Measurements from ENCODE around the gene LRIG2.
A peak's percentile ranks its signal among the peaks of the same experiment; 100 is the strongest.
"Not testable (repeated sequence)": the region's sequence is repeated elsewhere in the genome, so short reads cannot be mapped to it uniquely, and the experiment has no call there.

The LRIG2 gene

DNA sequence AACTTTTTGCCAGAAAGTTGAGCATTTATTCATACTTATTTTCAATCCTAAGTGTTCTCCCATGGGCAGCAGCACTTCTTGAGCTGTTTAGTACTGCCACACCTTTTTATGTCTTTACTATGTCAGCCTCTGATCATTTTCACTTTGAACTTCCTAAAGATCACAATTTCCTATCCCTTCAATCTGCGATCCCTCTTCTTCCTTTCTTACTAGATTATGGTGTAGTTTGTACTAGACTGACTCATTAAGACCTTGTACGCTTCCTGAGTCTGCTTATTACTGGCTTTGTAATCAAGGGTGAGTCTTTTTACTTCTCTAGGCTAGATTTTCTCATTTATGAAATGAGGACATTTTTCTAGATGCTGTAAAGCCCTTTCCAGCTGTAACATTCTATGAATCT, 55.1 kb downstream of the LRIG2 start:
- DNase-seq, result no peak

GRCh38 chr1:113129529-113130185, 56.7 kb downstream of the LRIG2 start:
- no peak for DNase-seq

GRCh38 chr1:113133038-113133437, 60.0 kb downstream of the LRIG2 start:
- DNase-seq, result peak; percentile 58

GRCh38 chr1:113133759-113134158, 60.8 kb downstream of the LRIG2 start:
- no peak for DNase-seq

- no peak for DNase-seq
These were observed 62.5 kb downstream of the LRIG2 start for GRCh38 chr1:113135460-113135859.

DNA sequence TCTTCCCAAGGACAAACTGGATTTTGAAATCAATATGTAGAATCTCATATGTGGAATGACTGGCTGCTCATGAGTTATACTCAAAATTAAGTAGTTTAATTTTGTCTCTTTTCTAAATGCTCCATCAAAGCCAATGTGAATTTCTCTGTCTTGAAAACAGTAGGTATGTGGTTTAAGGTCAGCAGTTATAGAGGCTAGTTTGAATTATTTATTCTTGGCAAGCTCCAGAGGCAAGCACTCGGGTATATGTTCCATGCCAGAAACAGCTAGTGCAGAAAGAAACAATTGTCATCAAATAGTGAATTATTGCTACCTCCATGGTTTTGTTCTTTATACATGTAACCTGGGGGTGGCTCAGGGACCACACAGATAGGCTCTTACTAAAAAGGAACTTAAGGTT, 63.5 kb downstream of the LRIG2 start:
- DNase-seq, result no peak

GRCh38 chr1:113137563-113137962, 64.6 kb downstream of the LRIG2 start:
- no peak for DNase-seq

DNA sequence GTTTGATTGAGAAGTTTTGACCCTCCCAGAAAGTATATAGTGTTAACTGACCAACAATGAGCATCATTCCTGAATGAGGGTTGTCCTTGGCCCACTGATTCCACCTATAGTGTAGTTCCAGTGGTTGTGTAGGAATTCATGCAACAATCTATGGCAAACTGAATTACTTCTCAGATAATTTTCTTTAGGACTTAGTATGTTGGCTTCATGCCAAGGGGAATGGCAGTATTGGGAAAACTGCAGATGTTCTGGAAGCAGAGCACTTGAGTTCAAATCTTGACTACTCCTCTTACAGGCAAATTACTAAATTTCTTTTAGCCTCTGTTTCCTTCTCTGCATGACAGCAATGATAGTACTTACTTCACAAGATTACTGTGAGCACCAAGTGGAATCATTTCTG, 65.8 kb downstream of the LRIG2 start:
- no peak for DNase-seq

DNA sequence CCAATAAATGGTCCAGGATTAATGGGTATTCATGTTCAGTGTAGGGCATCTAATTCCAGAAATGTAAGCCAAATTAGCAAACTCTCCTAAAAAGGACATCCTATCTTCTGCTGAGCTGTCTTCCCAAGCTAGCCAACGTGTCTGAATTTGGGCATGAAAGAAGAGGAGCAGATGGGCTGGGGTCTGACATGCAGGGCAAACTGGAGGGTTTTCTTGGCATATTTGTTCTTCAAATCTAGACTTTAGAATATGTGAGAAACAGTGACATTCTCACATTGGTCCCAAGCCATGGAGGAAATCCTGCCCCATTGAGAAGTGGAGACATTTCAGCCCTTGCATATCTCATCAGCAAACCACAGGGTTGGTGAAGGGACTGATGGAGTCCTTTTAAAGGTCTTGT, 67.2 kb downstream of the LRIG2 start:
- DNase-seq, result no peak

DNA sequence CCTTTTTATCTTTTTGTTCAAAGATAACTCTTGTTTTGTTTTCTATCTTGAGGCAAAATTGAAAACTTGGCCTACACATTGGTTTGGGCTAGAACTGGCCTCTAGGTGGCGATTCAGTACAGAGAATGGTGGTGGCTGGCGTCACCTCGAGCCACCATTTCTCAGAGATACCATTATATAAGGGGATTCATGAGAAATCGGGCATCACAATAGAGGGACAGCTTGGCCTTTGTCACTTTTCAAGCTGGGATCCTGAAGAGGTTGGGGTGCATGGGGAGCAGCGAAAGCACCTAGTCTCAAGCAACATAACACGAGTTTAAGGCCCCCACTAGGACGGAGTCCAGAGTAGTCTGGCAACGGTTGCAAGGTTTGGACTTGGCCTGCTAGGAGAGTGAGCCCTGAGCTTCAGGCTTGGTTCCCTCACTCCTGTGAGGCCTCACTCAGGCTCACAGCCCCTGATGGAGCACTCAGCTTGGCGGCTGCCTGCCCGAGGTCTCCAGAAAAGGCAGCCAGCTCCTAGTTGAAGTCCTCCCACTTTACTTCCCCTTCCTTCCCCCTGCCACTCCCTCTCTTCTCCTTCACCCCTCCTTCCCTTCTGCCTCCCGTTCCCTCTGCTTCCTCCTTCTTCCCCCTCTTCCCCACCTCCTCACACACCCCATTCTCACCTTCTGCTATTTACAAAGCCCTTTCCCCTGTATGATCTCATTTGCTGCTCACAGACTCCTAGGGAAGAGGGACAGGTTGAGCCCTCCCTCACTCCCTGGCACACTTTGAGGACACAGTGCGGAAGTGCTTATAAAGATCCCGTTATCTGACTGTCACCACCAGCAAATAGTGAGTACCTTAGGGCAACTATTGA, 67.8 kb downstream of the LRIG2 start:
- peak; percentile 68 for DNase-seq

DNA sequence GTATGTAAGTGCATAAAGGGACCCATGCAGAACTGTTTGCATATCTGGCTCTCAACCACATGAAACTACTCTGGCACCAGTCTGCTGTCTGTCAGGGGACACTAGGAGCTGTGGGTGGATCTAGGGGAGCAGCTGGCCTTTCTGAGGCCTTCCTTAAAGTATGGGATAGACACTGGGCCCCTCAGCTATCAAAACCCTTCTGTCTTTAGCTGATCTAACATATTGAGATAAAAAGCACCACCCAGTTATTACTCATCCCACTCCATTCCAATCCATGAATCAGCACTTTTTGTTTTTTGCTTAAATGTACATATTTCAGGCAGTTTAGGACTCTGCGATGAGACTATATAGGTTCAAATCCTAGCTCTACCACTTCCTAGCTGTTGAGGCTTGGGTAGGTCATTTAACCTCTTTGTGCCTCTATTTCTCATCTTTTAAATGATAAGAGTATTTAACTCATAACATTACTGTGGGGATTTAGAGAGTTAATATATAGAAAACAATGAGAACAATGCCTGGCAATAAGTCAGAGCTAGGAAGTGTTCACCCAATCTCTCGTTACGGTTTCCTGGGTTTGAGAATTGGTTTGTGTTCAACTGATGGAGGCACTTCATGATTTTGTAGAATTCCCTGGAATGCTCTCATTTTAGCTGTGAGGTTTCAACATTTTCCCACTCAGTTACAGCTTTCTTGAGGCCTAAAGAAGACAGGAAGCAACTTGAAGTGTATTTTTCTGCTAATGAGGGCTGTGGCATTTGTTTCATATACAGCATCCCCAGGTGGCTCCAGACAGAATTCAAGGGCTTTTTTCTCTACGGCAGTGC, 68.9 kb downstream of the LRIG2 start:
- no peak for DNase-seq

GRCh38 chr1:113142791-113143190, 69.8 kb downstream of the LRIG2 start:
- no peak for DNase-seq

GRCh38 chr1:113146242-113147072, 73.5 kb downstream of the LRIG2 start:
- peak; percentile 23 for DNase-seq

- DNase-seq, result no peak
These were observed 74.2 kb downstream of the LRIG2 start for GRCh38 chr1:113147073-113147625.

GRCh38 chr1:113147826-113148225, 74.8 kb downstream of the LRIG2 start:
- DNase-seq, result no peak

- DNase-seq, result not testable (repeated sequence)
These were observed 77.5 kb downstream of the LRIG2 start for GRCh38 chr1:113150494-113150893.

DNA sequence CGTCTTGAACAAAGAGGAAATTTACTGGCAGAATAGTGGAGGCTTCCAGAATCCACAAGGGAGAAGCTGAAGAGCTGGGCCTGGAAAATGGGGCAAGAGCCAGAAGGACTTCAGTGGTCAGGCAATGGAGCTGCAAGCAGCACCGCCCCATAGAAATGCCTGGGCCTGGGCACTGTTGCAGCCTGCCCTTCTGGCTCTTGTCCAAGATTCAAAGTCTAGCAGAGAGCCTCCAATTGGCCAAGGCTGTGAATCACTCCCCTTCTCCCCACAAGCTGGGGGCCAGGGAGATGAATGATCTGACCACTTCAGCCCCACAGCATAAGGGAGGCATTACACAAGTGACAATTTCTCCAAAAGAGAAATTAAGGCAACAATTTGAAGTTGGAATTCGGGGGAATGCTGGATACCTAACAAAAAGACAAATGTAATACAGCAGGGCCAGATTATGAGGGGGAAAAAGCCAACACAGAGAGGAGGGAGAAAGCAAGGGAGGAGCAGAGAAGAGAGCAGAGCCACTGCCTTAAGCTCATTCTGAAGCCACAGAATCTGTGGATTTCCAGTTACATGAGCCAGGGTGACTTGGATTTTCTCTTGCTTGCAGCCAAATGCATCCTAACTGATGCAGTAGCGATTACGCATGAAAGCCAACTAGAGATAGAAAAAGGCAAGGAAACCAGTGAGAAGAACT, 80.3 kb downstream of the LRIG2 start:
- no peak for DNase-seq

DNA sequence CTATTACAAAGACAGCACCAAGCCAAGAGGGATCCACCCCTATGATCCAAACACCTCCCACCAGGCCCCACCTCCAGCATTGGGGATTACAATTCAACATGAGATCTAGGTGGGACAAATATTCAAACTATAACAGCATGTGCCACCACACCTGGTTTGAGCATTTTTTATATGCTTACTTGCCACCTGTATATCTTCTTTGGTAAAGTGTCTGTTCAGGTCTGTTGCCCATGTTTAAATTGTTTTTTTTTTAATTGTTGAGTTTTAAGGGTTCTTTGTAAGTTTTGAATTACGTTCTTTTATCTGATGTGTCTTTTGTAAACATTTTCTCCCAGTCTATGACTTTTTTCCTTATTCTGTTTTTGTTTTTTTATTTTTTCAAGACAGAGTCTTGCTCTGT, 83.4 kb downstream of the LRIG2 start:
- DNase-seq, result no peak

DNA sequence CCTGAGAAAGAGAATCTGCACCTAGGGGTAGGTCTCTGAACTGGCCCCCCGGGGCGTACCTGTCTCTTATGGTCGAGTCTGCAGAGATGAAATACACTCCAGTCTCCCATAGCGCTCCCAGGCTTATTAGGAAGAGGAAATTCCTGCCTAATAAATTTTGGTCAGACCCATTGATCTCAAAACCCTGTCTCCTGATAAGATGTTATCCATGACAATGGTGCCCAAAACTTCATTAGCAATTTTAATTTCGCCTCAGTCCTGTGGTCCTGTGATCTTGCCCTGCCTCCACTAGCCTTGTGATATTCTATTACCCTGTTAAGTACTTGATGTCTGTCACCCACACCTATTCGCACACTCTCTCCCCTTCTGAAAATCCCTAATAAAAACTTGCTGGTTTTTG, 85.7 kb downstream of the LRIG2 start:
- DNase-seq, result not testable (repeated sequence)

GRCh38 chr1:113166473-113166872, 93.5 kb downstream of the LRIG2 start:
- no peak for DNase-seq

DNA sequence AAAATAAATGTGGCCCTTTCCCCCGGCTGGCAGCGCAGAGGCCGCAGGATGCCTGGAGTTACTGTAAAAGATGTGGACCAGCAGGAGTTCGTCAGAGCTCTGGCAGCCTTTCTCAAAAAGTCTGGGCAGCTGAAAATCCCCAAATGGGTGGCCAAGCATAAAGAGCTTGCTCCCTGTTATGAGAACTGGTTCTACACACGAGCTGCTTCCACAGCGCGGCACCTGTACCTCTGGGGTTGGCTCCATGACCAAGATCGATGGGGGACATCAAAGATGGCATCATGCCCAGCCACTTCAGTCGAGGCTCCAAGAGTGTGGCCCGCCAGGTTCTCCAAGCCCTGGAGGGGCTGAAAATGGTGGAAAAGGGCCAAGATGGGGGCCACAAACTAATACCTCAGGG, 95.9 kb downstream of the LRIG2 start:
- DNase-seq, result no peak

DNA sequence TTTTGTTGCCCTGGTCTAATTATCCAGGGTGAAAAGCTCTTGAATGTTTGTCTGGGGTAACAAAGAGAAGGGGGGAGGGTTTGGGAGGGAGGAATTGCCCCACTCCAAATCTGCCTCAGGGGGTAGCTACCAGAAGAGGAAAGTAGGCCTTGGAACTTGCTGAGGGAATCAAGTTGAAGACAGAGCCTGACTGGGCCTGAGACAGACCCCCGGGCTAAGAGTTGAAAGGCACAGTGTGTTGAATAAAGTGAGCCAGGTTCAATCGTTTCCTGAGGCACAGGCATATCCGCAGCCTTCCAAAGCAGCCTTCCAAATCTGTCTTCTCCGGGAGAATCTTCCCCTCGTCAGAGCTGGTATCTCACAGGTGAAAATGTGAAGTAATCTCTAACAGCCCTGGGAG, 96.6 kb downstream of the LRIG2 start:
- no peak for DNase-seq

Data from activated CD4-positive, alpha-beta T cell treated with anti-CD3 and anti-CD28 coated beads for 48 hours (primary cell).